Measurements from ENCODE around the gene TARBP2. TPM values are rescaled to one million over a fixed set of nuclear protein-coding genes. Genes with fewer than 3 reads are reported as not detected.

TARBP2 gene
- total RNA-seq, 4 donors from 2014 or later, result 19.6 to 26.0 (median 22.3) TPM

GRCh38 chr12:53550595-53550994 lies 49.5 kb downstream of the TARBP2 start:
- ATAC-seq (ENCODE audit: low FRiP score) (no peak), DNase-seq (ENCODE audit: low spot score) (no peak)
- TF ChIP-seq, protein P1, sequence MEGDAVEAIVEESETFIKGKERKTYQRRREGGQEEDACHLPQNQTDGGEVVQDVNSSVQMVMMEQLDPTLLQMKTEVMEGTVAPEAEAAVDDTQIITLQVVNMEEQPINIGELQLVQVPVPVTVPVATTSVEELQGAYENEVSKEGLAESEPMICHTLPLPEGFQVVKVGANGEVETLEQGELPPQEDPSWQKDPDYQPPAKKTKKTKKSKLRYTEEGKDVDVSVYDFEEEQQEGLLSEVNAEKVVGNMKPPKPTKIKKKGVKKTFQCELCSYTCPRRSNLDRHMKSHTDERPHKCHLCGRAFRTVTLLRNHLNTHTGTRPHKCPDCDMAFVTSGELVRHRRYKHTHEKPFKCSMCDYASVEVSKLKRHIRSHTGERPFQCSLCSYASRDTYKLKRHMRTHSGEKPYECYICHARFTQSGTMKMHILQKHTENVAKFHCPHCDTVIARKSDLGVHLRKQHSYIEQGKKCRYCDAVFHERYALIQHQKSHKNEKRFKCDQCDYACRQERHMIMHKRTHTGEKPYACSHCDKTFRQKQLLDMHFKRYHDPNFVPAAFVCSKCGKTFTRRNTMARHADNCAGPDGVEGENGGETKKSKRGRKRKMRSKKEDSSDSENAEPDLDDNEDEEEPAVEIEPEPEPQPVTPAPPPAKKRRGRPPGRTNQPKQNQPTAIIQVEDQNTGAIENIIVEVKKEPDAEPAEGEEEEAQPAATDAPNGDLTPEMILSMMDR (IDR thresholded peaks at IDR 0.05), result no peak

GRCh38 chr12:53551889-53552291 lies 50.8 kb downstream of the TARBP2 start:
- no peak for ATAC-seq (ENCODE audit: low FRiP score)
- TF ChIP-seq, protein P1 (IDR thresholded peaks at IDR 0.05), result no peak
- DNase-seq (ENCODE audit: low spot score), result no peak

DNA sequence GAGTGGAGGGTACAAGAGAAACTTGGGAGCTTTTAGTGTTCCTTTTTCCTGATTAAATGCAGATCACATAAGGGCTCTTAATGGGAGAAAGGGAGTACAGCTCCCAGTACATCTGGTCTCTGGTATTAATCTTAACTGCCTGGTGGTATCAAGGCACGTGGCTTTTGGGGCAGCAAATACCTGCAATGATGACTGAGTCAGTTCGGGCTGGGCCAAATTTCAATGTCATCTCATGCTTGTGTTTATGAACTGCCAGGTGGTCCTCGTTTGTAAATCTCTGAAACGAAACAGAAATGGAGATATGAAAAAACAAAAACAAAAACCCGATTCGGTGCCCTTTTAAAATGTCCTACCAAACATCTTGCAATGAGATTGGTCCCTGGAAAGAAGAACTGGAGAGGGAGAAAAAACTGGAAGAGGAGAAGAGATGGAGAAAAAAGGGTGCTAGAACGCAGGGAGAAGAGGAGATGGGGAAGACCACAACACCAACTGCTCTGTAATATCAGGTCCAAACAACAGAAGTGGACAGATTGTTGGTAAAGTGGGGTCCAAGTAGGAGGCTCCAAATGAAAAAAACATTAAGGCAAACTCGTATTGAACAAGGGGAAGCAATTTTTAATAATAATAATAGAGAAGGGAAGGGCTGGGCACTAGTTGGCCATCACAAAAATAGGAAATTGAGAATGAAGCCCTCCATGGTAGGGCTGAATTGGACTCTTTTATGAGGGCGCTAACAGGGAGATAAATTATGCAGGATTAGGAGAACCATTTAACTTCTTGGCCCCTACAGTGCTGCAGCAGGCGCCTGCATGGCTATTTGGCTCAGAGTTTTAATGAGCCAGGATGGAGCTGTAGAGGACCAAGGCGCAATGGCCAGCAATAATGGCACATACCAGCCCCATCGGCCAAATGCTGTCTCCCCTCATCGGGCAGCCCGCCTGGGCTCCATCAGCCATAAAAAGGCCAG lies 51.6 kb downstream of the TARBP2 start:
- ATAC-seq (ENCODE audit: low FRiP score), result no peak
- TF ChIP-seq, protein P1 (IDR thresholded peaks at IDR 0.05), result no peak
- no peak for DNase-seq (ENCODE audit: low spot score)

Small RNA genes within 50 kb of the gene (small RNA-seq; reads per million reads assigned to genes)
- not detected for gene AC023509.3

Other genes with a start within 250 kb of the TARBP2 start
- gene ESPL1, start 233.0 kb upstream of the TARBP2 start, total RNA-seq, result 1 to 10 TPM in 1 of 4 donors, under 1 TPM in 3; 0.63 to 2.0 (median 0.90) TPM
- gene PFDN5, start 205.7 kb upstream of the TARBP2 start, total RNA-seq, result 100 to 1,000 TPM; 527 to 674 (median 592) TPM
- gene MYG1, start 201.6 kb upstream of the TARBP2 start, total RNA-seq, result 10 to 100 TPM; 33.9 to 42.6 (median 35.7) TPM
- gene AAAS, start 179.7 kb upstream of the TARBP2 start, total RNA-seq, result 10 to 100 TPM; 28.7 to 43.2 (median 38.6) TPM
- not detected for gene SP7, start 164.9 kb upstream of the TARBP2 start, total RNA-seq
- gene SP1, start 121.1 kb upstream of the TARBP2 start, total RNA-seq, result 10 to 100 TPM; 53.1 to 73.8 (median 62.2) TPM
- 1 to 10 TPM in 1 of 4 donors, not detected in 3; 1.3 TPM for gene AMHR2, start 77.4 kb upstream of the TARBP2 start, total RNA-seq
- gene PRR13, start 59.5 kb upstream of the TARBP2 start, total RNA-seq, result 10 to 100 TPM; 42.9 to 72.6 (median 60.4) TPM
- 100 to 1,000 TPM; 498 to 666 (median 531) TPM for gene PCBP2, start 49.2 kb upstream of the TARBP2 start, total RNA-seq
- gene MAP3K12, start 1.8 kb upstream of the TARBP2 start, total RNA-seq, result 10 to 100 TPM in 3 of 4 donors, 1 to 10 TPM in 1; 5.5 to 35.9 (median 17.1) TPM
- gene NPFF, start 6.2 kb downstream of the TARBP2 start, total RNA-seq, result not detected
- 10 to 100 TPM; 22.5 to 38.3 (median 29.9) TPM for gene ATF7, start 125.1 kb downstream of the TARBP2 start, total RNA-seq
- 100 to 1,000 TPM; 194 to 295 (median 245) TPM for gene ATP5MC2, start 174.8 kb downstream of the TARBP2 start, total RNA-seq
- 100 to 1,000 TPM; 183 to 262 (median 242) TPM for gene CALCOCO1, start 226.2 kb downstream of the TARBP2 start, total RNA-seq